ENCODE data around the gene PTGFRN.

PTGFRN gene

DNA sequence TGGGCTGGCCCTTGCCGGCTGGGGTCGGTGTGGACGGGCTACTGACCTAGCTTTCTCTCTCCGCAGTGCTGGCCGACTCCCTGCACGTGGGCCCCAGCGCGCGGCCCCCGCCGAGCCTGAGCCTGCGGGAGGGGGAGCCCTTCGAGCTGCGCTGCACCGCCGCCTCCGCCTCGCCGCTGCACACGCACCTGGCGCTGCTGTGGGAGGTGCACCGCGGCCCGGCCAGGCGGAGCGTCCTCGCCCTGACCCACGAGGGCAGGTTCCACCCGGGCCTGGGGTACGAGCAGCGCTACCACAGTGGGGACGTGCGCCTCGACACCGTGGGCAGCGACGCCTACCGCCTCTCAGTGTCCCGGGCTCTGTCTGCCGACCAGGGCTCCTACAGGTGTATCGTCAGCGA, 34.9 kb downstream of the PTGFRN start:
- no peak for DNase-seq (ENCODE audit: low spot score)

DNA sequence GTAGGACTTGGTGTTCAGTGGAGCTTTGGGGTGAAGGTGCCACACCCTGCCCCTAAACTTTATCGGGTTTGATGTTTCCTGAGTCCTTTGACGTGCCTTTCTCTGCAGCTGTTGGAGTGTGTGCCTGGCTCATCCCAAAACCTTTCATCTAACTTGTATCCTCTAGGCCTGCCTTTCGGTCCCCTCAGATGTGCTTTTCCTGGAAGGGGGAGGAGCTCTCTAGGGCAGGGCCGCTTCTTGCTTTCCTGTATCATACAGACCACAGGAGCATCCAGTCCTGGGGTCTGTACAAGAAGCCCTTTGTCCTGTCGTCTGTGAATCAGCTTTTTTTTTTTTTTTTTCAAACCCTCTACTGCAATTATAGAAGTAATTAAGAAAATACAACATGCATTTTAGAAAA, 35.7 kb downstream of the PTGFRN start:
- DNase-seq (ENCODE audit: low spot score): no peak

DNA sequence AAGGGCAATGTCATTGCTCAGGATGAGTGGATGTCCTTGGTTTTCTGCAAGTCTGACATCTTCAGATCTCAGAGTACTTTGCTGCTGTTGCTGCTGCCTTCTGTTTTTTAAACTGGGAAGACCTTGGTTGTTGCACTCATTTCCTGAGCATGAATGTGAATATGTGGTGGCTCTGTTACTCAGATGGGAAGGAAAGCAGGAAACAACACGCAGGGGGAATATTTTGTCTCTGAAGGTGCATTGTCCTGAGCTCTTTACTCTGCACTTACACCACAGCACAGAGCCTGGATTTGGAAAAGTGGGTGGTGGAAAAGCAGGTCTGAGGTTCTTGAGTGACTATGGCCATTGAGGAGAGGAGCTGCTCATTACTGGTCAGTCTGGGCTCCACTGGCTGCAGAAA, 36.3 kb downstream of the PTGFRN start:
- no peak for DNase-seq (ENCODE audit: low spot score)

DNA sequence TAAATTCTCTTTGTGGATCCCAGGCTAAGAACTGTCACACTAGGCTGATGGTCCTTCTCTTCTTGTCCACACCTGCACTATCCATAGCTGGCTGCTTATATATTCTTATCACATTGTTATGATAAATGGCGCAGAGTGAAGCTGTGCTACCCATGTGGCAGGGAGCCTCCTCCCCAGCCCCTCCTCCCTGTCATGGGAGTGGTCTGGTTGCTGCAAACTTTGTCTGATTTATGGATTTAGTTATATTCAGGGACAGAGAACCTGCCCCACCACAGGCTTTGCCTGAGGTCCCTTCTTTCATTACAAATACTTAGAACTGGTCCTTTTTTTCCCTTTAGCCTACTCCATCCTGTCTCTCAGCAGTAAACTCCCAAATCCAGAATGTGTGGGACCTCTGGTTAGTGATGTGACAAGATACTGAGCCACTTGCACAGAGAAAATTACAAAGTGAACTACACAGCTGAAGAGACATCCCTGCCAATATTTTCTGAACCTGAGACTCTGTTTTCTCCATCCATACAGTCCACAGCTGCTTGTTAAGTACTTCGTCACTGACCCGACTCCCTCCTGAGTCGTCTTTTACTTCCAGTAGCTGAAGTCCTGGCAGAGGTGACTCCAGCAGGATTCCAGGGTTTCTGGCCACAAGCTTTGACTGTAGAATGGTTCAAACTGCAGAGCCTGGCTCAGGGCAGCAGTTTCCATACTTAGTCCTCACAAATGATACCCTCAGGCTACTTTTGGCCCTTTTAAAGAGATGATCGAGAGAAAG, 37.6 kb downstream of the PTGFRN start:
- DNase-seq (ENCODE audit: low spot score): no peak

DNA sequence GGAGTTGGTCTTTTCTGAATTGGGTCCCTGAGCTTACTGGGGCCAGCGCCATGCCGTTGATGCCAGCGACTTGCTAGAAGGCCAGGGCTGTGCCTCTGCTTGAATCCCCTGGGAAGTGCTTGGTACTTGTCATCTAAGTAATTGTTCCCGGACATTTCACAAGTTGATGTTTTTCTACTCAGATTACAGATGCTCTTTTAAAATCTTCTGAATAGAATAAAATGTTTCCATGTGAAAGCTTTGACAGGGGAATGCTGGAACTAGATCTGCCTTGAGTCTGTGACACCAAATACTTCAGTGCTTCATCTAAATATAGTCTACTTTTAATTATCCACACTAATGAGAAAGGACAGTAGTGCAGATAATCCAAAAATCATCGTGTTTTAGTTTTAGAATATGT, 38.3 kb downstream of the PTGFRN start:
- no peak for DNase-seq (ENCODE audit: low spot score)

GRCh38 chr1:116948642-116949041, 38.9 kb downstream of the PTGFRN start:
- DNase-seq (ENCODE audit: low spot score): no peak

- DNase-seq (ENCODE audit: low spot score): no peak
Observed at GRCh38 chr1:116949213-116949985, 39.7 kb downstream of the PTGFRN start.

- DNase-seq (ENCODE audit: low spot score): no peak
Observed at GRCh38 chr1:116950517-116951199, 40.9 kb downstream of the PTGFRN start.

DNA sequence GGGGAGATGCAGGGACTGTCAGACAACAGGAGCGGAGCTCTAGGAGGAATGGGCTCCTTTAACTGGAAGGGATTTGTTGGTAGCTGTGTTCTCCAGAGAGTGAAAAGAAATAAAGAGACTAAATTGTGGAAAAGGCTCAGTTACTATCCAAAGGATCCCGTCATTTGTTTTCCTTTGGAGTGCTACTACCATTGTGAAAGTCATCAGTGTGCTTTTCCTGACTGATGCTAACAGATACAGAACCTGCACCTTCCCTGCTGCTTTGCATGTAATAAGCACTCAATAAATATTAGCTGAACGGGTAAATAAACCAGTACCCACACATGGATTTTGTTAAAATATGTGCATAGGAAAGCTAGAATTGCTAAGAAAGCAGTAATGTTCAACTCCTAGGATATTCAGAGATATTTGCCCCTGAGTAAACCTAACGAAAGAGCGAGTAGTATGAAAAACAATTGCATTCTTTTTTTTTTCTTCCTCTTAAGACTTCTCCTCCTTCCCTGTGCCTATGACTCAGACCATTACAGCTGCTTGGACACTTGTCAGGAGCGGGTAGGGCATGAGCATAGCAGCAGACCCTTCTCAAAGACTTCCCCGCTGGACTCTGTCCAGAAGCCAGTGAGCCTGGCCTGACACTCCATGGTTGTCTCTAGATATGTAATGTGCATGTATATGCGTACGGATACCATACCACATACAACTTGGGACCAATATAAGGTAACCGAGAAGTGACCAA, 41.7 kb downstream of the PTGFRN start:
- no peak for DNase-seq (ENCODE audit: low spot score)

- no peak for DNase-seq (ENCODE audit: low spot score)
Observed at GRCh38 chr1:116952738-116953275, 43.1 kb downstream of the PTGFRN start.

DNA sequence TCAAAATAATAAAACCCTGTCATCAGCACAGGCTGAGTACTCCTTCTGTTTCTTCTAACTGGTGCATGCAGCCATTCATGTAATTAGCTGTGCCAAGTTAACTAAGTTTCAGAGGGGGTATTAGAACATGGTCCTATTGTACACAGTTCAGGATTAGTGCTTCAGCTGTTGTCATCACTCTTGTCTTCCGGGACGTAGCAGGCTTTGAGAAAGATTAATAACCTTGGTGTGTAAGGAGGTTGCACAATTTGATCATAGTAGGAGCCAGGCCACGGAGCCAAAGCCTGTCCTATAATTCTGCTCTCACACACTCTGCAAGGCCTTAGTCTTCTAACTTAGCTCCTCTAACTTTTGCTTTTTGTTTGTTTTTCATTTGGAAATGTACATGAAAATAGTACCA, 44.7 kb downstream of the PTGFRN start:
- DNase-seq (ENCODE audit: low spot score): no peak

DNA sequence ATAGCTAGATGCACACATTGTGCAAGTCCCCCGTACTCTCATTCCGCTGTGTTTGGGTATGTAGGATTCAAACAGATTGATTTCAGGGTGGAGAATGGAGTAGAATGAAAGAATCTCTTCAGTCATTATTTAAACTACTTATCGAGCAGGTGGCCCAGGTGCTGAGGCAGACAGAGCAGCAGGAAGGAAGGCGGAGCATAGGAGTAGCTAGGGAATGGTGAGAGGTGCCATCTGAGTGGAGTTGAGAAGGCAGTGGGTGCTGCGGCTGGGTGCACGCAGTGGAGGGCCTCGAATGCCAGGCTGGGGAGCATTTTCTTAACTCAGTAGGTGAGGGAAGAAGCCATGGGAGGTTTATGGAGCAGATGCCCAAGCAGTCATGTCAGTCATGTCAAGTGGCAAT, 46.7 kb downstream of the PTGFRN start:
- no peak for DNase-seq (ENCODE audit: low spot score)

DNA sequence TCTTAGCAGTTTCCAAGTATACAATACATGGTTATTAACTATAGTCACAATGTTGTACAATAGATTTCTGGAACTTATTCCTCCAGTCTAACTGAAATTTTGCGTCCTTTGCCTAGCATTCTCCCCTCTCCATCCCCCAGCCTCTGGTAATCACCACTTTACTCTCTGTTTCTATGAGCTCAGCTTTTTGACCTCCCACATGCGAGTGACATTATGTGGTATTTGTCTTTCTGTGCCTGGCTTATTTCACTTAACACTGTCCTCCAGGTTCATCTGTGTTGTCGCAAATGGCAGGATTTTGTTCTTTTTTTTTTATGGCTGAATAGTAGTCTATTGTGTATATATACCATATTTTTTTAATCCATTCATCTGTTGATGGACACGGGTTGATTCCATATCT, 47.9 kb downstream of the PTGFRN start:
- DNase-seq (ENCODE audit: low spot score): no peak

- DNase-seq (ENCODE audit: low spot score): no peak
Observed at GRCh38 chr1:116958110-116958509, 48.4 kb downstream of the PTGFRN start.

DNA sequence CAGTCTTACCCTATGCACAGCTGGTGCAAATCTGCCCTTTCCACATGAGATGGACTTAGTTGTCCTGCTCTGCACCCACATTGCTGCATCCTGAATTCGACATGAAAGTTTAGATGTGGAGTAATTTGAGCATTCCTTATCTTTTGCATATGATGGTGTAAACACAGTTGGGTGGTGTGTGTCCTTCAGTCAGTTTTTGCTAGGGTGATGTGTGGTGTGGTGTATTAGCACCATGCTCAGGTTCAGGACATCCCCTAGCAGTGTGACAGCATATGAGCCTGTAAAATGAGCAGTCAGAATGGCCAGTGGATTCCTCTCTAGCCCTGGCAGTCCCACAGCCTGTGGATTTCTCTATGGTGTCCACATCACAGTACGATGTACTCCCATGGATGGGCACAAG, 49.3 kb downstream of the PTGFRN start:
- no peak for DNase-seq (ENCODE audit: low spot score)

DNA sequence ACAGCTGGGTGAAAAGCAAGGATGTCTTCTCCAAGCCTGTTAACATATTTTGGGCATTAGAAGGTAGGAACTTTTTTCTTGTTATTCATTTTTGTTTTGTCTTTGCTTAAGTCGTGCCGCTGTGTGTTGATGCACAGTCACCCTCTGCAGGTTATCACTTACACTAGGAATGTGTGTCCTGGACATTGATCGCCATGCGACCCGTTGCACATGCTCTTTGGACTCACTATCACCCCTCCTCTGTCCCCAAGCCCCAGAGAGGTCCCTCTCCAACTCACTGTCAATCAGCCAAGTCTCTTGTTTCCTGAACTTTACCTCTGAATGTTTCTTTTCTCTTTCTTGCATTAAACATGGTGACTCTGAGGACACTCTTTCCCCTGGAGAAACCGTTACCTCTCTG, 51.9 kb downstream of the PTGFRN start:
- DNase-seq (ENCODE audit: low spot score): no peak

GRCh38 chr1:116962987-116963639, 53.4 kb downstream of the PTGFRN start:
- no peak for DNase-seq (ENCODE audit: low spot score)

- no peak for DNase-seq (ENCODE audit: low spot score)
Observed at GRCh38 chr1:116966791-116967190, 57.1 kb downstream of the PTGFRN start.

GRCh38 chr1:116968724-116969123, 59.0 kb downstream of the PTGFRN start:
- no peak for DNase-seq (ENCODE audit: low spot score)

- no peak for DNase-seq (ENCODE audit: low spot score)
Observed at GRCh38 chr1:116971258-116971860, 61.6 kb downstream of the PTGFRN start.

All from cerebellar cortex (tissue), 1 donor.